PC-9 (cell line): ENCODE data around the gene SPOP. TPM values are rescaled to one million over a fixed set of nuclear protein-coding genes. Genes with fewer than 3 reads are reported as not detected.

ENCODE experiments used
- BruUV-seq: library from RNA; stranded (reverse); fragments of 400-500 nt; replicated peaks from 2 replicates; lab custom pipeline; 2021; lab: Mats Ljungman, UMichigan
- CTCF ChIA-PET: fragments of 300-600 bp; sonication (Branson Sonifier 250); formaldehyde crosslinking; loops from one replicate; lab custom pipeline; 2022; ENCODE audit warnings: antibody characterized with exemption; lab: Charles Lee
- POLR2A ChIA-PET: fragments of 300-600 bp; sonication (Branson Sonifier 250); formaldehyde crosslinking; loops from one replicate; lab custom pipeline; 2022; ENCODE audit warnings: antibody characterized with exemption; ENCODE audit not compliant: unreplicated experiment; lab: Charles Lee
- DNase-seq, 2 experiments: peaks; one replicate each; pipeline versions ENCODE4 v3.0.0 to v3.0.0-alpha.2; 2015 to 2022; ENCODE audit warnings: mixed read lengths in 1 of 2
- H2AFZ ChIP-seq: fragments of 200-600 bp; sonication (generic); 2 replicates; pipeline ENCODE4 v1.8.1; 2017; ENCODE audit warnings: antibody characterized with exemption
- H3F3A ChIP-seq: fragments of 200-600 bp; sonication (generic); 2 replicates; pipeline ENCODE4 v1.8.1; 2017; ENCODE audit warnings: antibody characterized with exemption, mild to moderate bottlenecking, low read depth; ENCODE audit not compliant: insufficient read depth
- H3K27ac ChIP-seq: fragments of 200-600 bp; sonication (generic); 2 replicates; pipeline ENCODE4 v1.6.1; 2016; ENCODE audit warnings: mixed run types
- H3K27me3 ChIP-seq: fragments of 200-600 bp; sonication (generic); 2 replicates; pipeline ENCODE4 v1.6.1; 2016; ENCODE audit warnings: low read depth, mixed run types; ENCODE audit not compliant: insufficient read depth
- H3K36me3 ChIP-seq: fragments of 200-600 bp; sonication (generic); 2 replicates; pipeline ENCODE4 v1.6.1; 2016; ENCODE audit warnings: low read depth, mixed run types
- H3K4me1 ChIP-seq: fragments of 200-600 bp; sonication (generic); replicated peaks from 2 replicates; pipeline ENCODE4 v1.6.1; 2016; ENCODE audit warnings: mixed run types; ENCODE audit not compliant: insufficient read depth
- H3K4me2 ChIP-seq: fragments of 200-600 bp; sonication (generic); 2 replicates; pipeline ENCODE4 v1.6.1; 2017; ENCODE audit warnings: mixed run types
- H3K4me3 ChIP-seq: fragments of 200-600 bp; sonication (generic); 2 replicates; pipeline ENCODE4 v1.6.1; 2016; ENCODE audit warnings: mixed run types
- H3K79me2 ChIP-seq: fragments of 200-600 bp; sonication (generic); 2 replicates; pipeline ENCODE4 v1.6.1; 2017; ENCODE audit warnings: low read depth, mixed run types
- H3K9me2 ChIP-seq: fragments of 200-600 bp; sonication (generic); 2 replicates; pipeline ENCODE4 v1.8.1; 2017; ENCODE audit warnings: mild to moderate bottlenecking; ENCODE audit not compliant: insufficient read depth
- H3K9me3 ChIP-seq: fragments of 200-600 bp; sonication (generic); 2 replicates; pipeline ENCODE4 v1.8.1; 2016; ENCODE audit warnings: low read depth; ENCODE audit not compliant: insufficient read depth
- H4K20me1 ChIP-seq: fragments of 200-600 bp; sonication (generic); 2 replicates; pipeline ENCODE4 v1.8.1; 2017; ENCODE audit not compliant: insufficient read depth
- CTCF ChIP-seq: fragments of 200-600 bp; sonication (generic); conservative IDR thresholded peaks from 2 replicates; pipeline ENCODE4 v1.6.1; 2017; ENCODE audit warnings: mixed run types, antibody characterized with exemption, mild to moderate bottlenecking, moderate library complexity
- EZH2 ChIP-seq: fragments of 200-600 bp; sonication (generic); IDR thresholded peaks from 2 replicates; pipeline ENCODE4 v1.8.0; 2017; ENCODE audit warnings: antibody characterized with exemption, low read depth
- intact Hi-C: fragments of 100-400 bp; cut with micrococcal nuclease; formaldehyde crosslinking; loops from one replicate; pipeline ENCODE4 v1.10.0; 2022; ENCODE audit not compliant: unreplicated experiment
- total RNA-seq: library from RNA; stranded (reverse); gene quantifications from 2 replicates; pipeline ENCODE4 v1.2.3, GENCODE V29; 2021

Gene SPOP
- total RNA-seq, 1 experiment from 2014 or later: 41.7 TPM

- no TSS peak for BruUV-seq
- H3K4me2 ChIP-seq: no peak overlapping the region
- CTCF ChIA-PET: no interaction called here
- no peaks in the 10 kb centered on the region for H3F3A ChIP-seq
- no peak overlapping the region for H2AFZ ChIP-seq
- H3K9me3 ChIP-seq: no peaks in the 10 kb centered on the region
- no peak for TF ChIP-seq EZH2
- no peak for TF ChIP-seq CTCF
- DNase-seq: no peak
- no peaks in the 10 kb centered on the region for H3K27me3 ChIP-seq
- intact Hi-C loops: no loop called here
- no peaks in the 10 kb centered on the region for H3K4me1 ChIP-seq
- peaks cover 29% of the 10 kb centered on the region for H3K79me2 ChIP-seq
- POLR2A ChIA-PET: interaction anchor here (0.6 kb wide), 1 partner anchor 16 kb away, joined by 5 read pairs; no protein-coding TSS in a partner anchor
- peaks cover 28% of the 10 kb centered on the region for H4K20me1 ChIP-seq
- no peak overlapping the region for H3K4me3 ChIP-seq
- no peaks in the 10 kb centered on the region for H3K36me3 ChIP-seq
- H3K27ac ChIP-seq: no peak overlapping the region
- H3K9me2 ChIP-seq: no peaks in the 10 kb centered on the region
These were observed 43.4 kb downstream of the SPOP start for GRCh38 chr17:49634485-49634860.

- CTCF ChIA-PET: no interaction called here
- Histone ChIP-seq H3K27me3 (no peaks in the 10 kb centered on the region), H3K79me2 (peaks cover 27% of the 10 kb centered on the region), H3K9me3 (no peaks in the 10 kb centered on the region), H3K27ac (no peak overlapping the region), H3K36me3 (no peaks in the 10 kb centered on the region), H3K9me2 (no peaks in the 10 kb centered on the region), H3K4me2 (no peak overlapping the region), H2AFZ (no peak overlapping the region), H4K20me1 (peaks cover 34% of the 10 kb centered on the region), H3K4me1 (no peaks in the 10 kb centered on the region), H3F3A (no peaks in the 10 kb centered on the region), H3K4me3 (no peak overlapping the region)
- TF ChIP-seq EZH2: no peak
- TF ChIP-seq CTCF: no peak
- no TSS peak for BruUV-seq
- DNase-seq: no peak
- POLR2A ChIA-PET: no interaction called here
- intact Hi-C loops: no loop called here
These were observed 44.0 kb downstream of the SPOP start for GRCh38 chr17:49633762-49634484.

GRCh38 chr17:49633250-49633649 lies 44.6 kb downstream of the SPOP start:
- no peak overlapping the region for H3K27ac ChIP-seq
- H3K79me2 ChIP-seq: peaks cover 26% of the 10 kb centered on the region
- no peak overlapping the region for H2AFZ ChIP-seq
- TF ChIP-seq EZH2 (no peak), CTCF (no peak)
- no peaks in the 10 kb centered on the region for H3K9me3 ChIP-seq
- peaks cover 40% of the 10 kb centered on the region for H4K20me1 ChIP-seq
- no peaks in the 10 kb centered on the region for H3F3A ChIP-seq
- no peaks in the 10 kb centered on the region for H3K36me3 ChIP-seq
- H3K27me3 ChIP-seq: no peaks in the 10 kb centered on the region
- no peaks in the 10 kb centered on the region for H3K9me2 ChIP-seq
- H3K4me3 ChIP-seq: no peak overlapping the region
- H3K4me1 ChIP-seq: no peaks in the 10 kb centered on the region
- DNase-seq: no peak
- CTCF ChIA-PET: interaction anchor here (0.6 kb wide), 1 partner anchor 639 kb away, joined by 7 read pairs; no protein-coding TSS in a partner anchor
- POLR2A ChIA-PET: no interaction called here
- intact Hi-C loops: no loop called here
- no peak overlapping the region for H3K4me2 ChIP-seq
- BruUV-seq: no TSS peak
